NK-92 (cell line): ENCODE data around the gene PALD1.

Source experiments
- DNase-seq: peaks from one replicate; lab custom pipeline; 2025; ENCODE audit not compliant: unreplicated experiment; lab: John Stamatoyannopoulos, UW

PALD1 gene

GRCh38 chr10:70587045-70587658, 108.6 kb downstream of the PALD1 start:
- no peak for DNase-seq

GRCh38 chr10:70588255-70588654, 109.7 kb downstream of the PALD1 start:
- no peak for DNase-seq

GRCh38 chr10:70588859-70589570, 110.4 kb downstream of the PALD1 start:
- no peak for DNase-seq

GRCh38 chr10:70589762-70590654, 111.4 kb downstream of the PALD1 start:
- no peak for DNase-seq

- DNase-seq = no peak
Observed at GRCh38 chr10:70590655-70591416, 112.3 kb downstream of the PALD1 start.

- no peak for DNase-seq
Observed at GRCh38 chr10:70592186-70592735, 113.7 kb downstream of the PALD1 start.

DNA sequence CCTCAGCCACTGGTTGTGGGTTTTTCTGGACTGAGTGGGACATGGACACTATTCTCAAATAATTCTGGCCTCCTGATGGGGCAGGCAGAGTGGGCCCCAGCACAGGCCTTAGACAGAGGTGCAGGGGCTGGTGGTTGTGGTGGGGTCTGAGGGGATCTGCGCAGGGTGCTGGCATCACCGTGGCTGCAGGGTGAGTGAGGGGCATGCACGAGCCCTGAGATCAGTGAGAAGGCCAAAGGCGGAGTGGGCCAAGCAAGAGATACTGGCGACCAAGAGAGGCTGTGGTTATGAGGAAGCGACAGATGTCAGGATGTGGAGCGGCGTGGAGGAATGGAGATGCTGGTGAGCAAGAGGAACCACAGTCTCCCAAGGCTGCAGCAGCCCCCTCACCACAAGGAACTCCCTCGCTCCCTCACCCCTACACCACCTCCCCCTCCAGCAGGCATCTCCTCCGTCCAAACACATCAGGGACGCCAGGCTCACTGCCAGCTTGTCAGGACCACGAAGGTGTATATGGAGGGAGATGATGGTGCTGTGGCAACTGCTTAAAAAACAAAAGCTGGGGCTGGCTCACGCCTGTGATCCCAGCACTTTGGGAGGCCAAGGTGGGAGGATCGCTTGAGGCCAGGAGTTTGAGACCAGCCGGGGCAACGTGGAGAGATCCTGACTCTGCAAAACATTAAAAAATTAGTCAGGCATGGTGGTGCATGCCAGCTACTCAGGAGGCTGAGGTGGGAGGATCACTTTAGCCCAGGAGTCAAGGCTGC, 114.4 kb downstream of the PALD1 start:
- no peak for DNase-seq

DNA sequence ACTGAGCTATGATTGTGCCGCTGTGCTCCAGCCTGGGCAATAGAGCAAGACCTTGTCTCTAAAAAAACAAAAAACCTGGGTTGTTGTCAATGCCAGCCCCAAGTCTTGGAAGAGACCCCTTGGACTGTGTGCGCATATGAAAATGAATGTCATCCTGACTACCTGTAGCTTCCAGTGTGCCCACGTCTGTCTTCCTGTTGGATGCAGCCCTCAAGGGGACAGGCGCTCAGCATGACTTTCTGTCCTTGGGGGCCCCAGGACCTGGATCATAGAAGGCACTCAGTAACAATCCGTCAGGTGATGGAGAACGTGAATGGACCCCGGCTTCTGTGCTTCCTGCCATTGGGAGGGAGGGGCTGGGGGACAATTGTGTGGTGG, 114.9 kb downstream of the PALD1 start:
- no peak for DNase-seq

DNA sequence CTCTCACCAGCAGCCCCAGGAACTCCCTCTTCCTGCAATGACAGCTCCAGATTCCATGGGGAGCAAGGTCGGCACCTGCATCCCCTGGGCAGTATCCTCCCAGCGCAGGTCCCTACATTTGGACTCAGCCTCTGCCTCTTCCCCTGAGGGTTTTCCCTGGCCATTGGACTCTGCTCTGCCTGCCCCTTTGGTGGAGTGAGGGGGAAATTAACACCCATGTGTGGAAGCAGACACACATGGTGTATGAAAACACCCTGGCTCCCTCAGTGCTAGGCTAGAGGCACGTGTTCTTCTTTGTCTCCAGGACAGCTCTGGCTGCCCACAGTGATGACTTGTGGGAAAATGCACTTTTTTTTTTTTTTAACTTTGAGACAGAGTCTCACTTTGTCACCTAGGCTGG, 115.6 kb downstream of the PALD1 start:
- no peak for DNase-seq

DNA sequence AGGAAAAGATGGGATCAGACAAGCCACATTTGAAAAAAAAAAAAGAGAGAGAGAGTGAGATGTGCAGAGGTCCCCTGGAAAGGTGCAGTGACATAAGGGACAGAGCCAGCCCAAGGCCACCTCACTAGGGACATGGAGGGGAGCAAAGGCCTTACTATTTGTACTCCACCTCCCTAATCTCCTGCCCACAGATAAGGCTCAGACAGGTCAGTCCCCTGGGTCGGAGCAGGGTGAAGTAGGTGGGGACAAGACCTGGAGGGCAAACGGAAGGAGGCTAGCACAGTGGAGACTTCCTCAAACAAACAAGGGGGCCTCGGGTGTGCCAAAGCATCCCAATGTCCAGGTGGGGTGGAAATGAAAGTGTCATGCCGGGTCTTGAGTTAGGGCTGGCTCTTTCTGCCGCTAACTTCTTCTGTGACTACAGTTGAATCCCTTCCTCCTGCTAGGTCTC, 117.0 kb downstream of the PALD1 start:
- DNase-seq = no peak

GRCh38 chr10:70596110-70596798, 117.7 kb downstream of the PALD1 start:
- no peak for DNase-seq

DNA sequence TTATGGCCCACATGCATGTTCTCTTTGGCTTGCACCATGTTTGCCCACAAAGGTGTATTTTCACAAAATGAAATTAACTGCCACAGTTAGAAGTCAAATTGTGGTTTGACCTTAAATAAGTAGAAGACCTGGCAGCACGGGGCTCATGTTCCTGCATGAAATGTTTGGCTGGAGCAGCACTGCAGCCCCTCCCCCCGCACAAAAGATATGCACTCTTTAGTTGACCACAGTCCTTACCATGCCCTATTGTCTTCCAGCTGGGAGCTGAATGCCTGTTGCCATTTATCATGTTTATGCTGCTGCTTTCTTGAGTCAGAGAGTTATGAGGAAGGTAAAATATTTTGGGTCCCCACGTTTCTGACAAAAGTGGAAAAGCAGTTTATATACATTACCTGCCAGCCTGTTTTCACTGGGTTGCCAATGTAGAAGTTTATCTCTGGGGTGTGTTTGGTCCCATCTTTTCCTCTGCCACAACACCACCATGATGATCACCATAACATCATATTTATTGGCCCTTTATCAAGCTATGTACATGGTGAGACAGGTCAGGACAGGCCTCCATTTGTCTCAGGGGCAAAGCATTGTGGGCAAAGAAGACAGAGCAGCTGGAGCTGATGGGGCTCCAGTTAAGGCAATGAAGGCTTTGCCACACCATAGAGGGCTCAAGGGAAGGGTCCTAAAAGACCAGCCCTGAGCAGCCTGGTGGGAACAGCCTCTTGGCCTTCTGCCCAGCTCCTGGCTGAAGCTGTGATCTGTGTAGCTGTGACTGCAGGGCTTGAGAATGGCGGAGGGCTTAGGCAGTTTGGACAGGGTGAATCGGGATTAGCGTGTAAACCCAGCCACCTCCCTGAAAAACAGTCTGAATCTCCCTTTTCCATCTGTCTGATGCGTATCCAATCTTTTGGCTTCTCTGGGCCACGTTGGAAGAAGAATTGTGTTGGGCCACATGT, 118.6 kb downstream of the PALD1 start:
- no peak for DNase-seq

GRCh38 chr10:70597856-70598815, 119.6 kb downstream of the PALD1 start:
- no peak for DNase-seq

DNA sequence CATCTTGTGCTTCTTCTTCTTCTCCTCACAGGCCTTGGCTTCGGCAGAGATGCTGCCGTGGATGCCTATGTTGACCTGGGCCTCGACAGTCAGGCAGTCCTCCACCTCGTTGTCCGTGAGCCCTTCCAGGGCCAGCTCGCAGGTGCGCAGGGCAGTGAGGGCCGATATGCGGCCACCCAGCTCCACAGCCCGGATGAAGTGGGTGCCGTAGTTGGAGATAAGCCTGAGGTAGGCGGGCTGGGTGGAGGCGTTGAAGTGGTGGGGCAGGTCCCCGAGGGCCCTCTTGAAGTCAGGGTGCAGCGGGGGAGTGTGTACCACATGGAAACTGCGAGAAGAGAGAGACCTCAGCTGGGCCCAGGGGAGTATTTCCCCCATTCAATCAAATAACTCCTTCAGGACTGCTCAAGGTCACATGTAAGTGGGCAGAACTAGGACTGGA, 120.3 kb downstream of the PALD1 start:
- DNase-seq = no peak

GRCh38 chr10:70599319-70599718, 120.8 kb downstream of the PALD1 start:
- no peak for DNase-seq

DNA sequence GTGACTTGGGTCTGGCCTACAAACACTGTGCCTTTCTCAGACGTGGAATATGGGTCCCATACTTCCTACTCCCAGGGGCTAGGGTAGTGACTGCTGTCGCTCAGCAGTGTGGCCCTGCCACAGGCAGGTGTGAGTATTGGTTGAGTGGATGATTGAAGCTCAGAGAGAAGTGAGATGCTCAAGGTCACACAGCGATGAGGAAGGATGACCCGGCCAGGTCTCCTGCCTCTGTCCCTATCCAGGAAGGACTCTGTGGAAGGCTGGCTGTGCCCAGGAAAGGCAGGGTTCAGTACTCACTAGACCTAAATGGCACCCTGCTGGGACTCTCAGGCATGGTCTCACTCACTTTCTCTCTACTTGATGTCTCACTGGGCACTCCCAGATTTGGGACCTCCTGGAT, 121.2 kb downstream of the PALD1 start:
- DNase-seq = no peak
